Tibial artery (tissue), 4 donors: Measurements from ENCODE around the gene ELAVL2.

Source experiments
- DNase-seq, 2 donors: peaks; one replicate each; pipeline ENCODE4 v3.0.0-alpha.2; 2019
- H3K27ac ChIP-seq, 2 donors: fragments of 200-600 bp; sonication (generic) in 1 of 2; 1 replicate in 1 of 2; 2 replicates in 1 of 2; pipeline ENCODE4 v1.5.1; 2018 to 2019; ENCODE audit warnings: mild to moderate bottlenecking in 1 of 2
- H3K27me3 ChIP-seq, 2 donors: fragments of 200-600 bp; sonication (generic) in 1 of 2; one replicate each; pipeline versions ENCODE4 v1.5.1 to v1.6.0; 2016 to 2019
- H3K36me3 ChIP-seq, 3 donors: fragments of 200-600 bp; sonication (generic) in 2 of 3; one replicate each; pipeline ENCODE4 v1.5.1; 2016 to 2019; ENCODE audit warnings: mild to moderate bottlenecking in 2 of 3
- H3K4me1 ChIP-seq, 4 donors: fragments of 200-600 bp; sonication (generic) in 2 of 4; 1 replicate in 3 of 4; 2 replicates in 1 of 4; pipeline ENCODE4 v1.5.1; 2016 to 2019
- H3K4me3 ChIP-seq, 2 donors: fragments of 200-600 bp; sonication (generic) in 1 of 2; 1 replicate in 1 of 2; 2 replicates in 1 of 2; pipeline ENCODE4 v1.5.1; 2018 to 2019; ENCODE audit warnings: mild to moderate bottlenecking in 2 of 2
- H3K9me3 ChIP-seq, 3 donors: fragments of 200-600 bp; sonication (generic) in 1 of 3; one replicate each; pipeline ENCODE4 v1.5.1; 2016 to 2019
- CTCF ChIP-seq, 2 experiments: fragments of 200-600 bp in 1 of 2; fragments of 450-650 bp in 1 of 2; IDR thresholded peaks; one replicate each; pipeline ENCODE4 v1.5.1; 2017 to 2019; ENCODE audit warnings: antibody characterized with exemption in 2 of 2, mild to moderate bottlenecking in 1 of 2, moderate library complexity in 1 of 2
- intact Hi-C: fragments of 100-400 bp; cut with DNase I; formaldehyde crosslinking; loops from one replicate; pipeline ENCODE4 v1.15.0; 2023; ENCODE audit warnings: low total_unique reads

The ELAVL2 gene

GRCh38 chr9:23686896-23687295, 139.1 kb downstream of the ELAVL2 start:
- no peak for TF ChIP-seq CTCF (IDR thresholded peaks at IDR 0.05)
- Histone ChIP-seq H3K4me3 (no peak overlapping the region), H3K27ac (no peak overlapping the region), H3K27me3 (no peaks in the 10 kb centered on the region), H3K36me3 (no peaks in the 10 kb centered on the region), H3K9me3 (no peaks in the 10 kb centered on the region), H3K4me1 (peaks cover 0 to 5% (median 0%) of the 10 kb centered on the region in 4 donors)
- no peak for DNase-seq
- intact Hi-C loops, result no loop called here

- H3K4me1 ChIP-seq, result peaks cover 0 to 5% (median 0%) of the 10 kb centered on the region in 4 donors
- TF ChIP-seq CTCF (IDR thresholded peaks at IDR 0.05), result no peak
- no peak for DNase-seq
- intact Hi-C loops, result no loop called here
- no peak overlapping the region for H3K4me3 ChIP-seq
- no peaks in the 10 kb centered on the region for H3K27me3 ChIP-seq
- H3K27ac ChIP-seq, result no peak overlapping the region
- H3K9me3 ChIP-seq, result no peaks in the 10 kb centered on the region
- H3K36me3 ChIP-seq, result no peaks in the 10 kb centered on the region
Measured at GRCh38 chr9:23686257-23686656, 139.8 kb downstream of the ELAVL2 start.

- Histone ChIP-seq H3K4me1 (peaks cover 0 to 5% (median 0%) of the 10 kb centered on the region in 4 donors), H3K9me3 (no peaks in the 10 kb centered on the region), H3K27ac (no peak overlapping the region), H3K4me3 (no peak overlapping the region), H3K36me3 (no peaks in the 10 kb centered on the region), H3K27me3 (no peaks in the 10 kb centered on the region)
- intact Hi-C loops, result no loop called here
- no peak for DNase-seq
- TF ChIP-seq CTCF (IDR thresholded peaks at IDR 0.05), result no peak
Measured at GRCh38 chr9:23683611-23684061, 142.4 kb downstream of the ELAVL2 start.

GRCh38 chr9:23682891-23683431, 143.1 kb downstream of the ELAVL2 start:
- TF ChIP-seq CTCF (IDR thresholded peaks at IDR 0.05), result no peak
- DNase-seq, result no peak
- Histone ChIP-seq H3K27ac (no peak overlapping the region), H3K4me3 (no peak overlapping the region), H3K9me3 (no peaks in the 10 kb centered on the region), H3K4me1 (peaks cover 0 to 5% (median 0%) of the 10 kb centered on the region in 4 donors), H3K36me3 (no peaks in the 10 kb centered on the region), H3K27me3 (no peaks in the 10 kb centered on the region)
- intact Hi-C loops, result no loop called here

- no peaks in the 10 kb centered on the region for H3K9me3 ChIP-seq
- no peaks in the 10 kb centered on the region for H3K36me3 ChIP-seq
- no peak overlapping the region for H3K27ac ChIP-seq
- TF ChIP-seq CTCF (IDR thresholded peaks at IDR 0.05), result no peak
- no peak for DNase-seq
- peaks cover 0 to 5% (median 0%) of the 10 kb centered on the region in 4 donors for H3K4me1 ChIP-seq
- no peaks in the 10 kb centered on the region for H3K27me3 ChIP-seq
- H3K4me3 ChIP-seq, result no peak overlapping the region
- intact Hi-C loops, result no loop called here
Measured at GRCh38 chr9:23682352-23682751, 143.7 kb downstream of the ELAVL2 start.

GRCh38 chr9:23677446-23677845, 148.6 kb downstream of the ELAVL2 start:
- Histone ChIP-seq H3K36me3 (no peaks in the 10 kb centered on the region), H3K4me3 (no peak overlapping the region), H3K4me1 (no peaks in the 10 kb centered on the region), H3K27me3 (no peaks in the 10 kb centered on the region), H3K9me3 (no peaks in the 10 kb centered on the region), H3K27ac (no peak overlapping the region)
- DNase-seq, result no peak
- no peak for TF ChIP-seq CTCF (IDR thresholded peaks at IDR 0.05)
- intact Hi-C loops, result no loop called here
